ENCODE data around the gene TEX2.
"Not testable (repeated sequence)": the region's sequence is repeated elsewhere in the genome, so short reads cannot be mapped to it uniquely, and the experiment has no call there.

Gene TEX2

DNA sequence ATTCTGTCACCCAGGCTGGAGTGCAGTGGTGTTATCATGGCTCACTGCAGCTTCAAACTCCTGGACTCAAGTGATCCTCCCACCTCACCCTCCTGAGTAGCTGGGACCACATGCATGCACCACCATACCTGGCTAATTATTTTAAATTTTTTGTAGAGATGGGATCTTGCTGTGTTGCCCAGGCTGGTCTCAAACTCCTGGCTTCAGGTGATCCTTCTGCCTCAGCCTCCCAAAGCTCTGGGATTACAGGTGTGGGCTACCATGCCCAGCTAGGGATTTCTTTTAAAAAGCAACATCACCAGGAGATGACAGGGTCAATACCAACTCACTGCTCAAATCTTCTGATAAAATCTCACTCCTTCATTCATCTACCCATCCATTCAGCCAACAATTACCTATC is 54.4 kb downstream of the TEX2 start:
- not testable (repeated sequence) for DNase-seq

- no peak for DNase-seq
These were observed 57.3 kb downstream of the TEX2 start for GRCh38 chr17:64205804-64206203.

GRCh38 chr17:64203630-64204029 is 59.4 kb downstream of the TEX2 start:
- no peak for DNase-seq

DNA sequence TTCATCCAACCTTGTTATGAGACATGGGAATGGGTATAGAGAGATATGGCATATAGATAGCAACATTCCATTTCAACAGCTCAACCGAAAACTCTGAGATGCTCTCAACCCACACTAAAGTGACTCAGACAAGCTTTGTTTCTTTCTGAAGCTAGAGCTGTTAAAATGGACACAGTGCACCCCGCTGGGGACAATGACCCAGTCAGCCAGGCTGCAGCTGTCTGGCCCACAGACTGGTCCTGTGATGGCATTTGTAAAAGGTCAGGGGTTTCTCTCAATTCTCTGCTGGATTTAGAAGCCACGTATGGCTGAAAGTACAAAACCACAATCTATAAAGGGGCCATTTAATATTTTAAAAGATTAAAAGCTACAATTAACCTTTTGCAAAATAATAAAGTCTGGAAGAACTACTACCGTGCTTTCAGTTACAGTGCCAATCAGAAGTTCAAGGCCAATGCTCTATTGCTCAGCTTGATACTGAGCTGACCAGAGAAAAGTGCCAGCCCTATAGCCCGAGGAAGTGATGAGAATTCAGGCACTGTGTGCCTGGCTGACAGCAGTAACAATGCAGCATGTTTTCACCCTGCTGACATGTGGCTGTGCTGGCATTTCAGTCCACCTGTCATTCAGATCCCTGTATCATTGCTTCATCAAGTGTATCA is 60.2 kb downstream of the TEX2 start:
- no peak for DNase-seq

GRCh38 chr17:64200080-64201032 is 62.7 kb downstream of the TEX2 start:
- DNase-seq = no peak

DNA sequence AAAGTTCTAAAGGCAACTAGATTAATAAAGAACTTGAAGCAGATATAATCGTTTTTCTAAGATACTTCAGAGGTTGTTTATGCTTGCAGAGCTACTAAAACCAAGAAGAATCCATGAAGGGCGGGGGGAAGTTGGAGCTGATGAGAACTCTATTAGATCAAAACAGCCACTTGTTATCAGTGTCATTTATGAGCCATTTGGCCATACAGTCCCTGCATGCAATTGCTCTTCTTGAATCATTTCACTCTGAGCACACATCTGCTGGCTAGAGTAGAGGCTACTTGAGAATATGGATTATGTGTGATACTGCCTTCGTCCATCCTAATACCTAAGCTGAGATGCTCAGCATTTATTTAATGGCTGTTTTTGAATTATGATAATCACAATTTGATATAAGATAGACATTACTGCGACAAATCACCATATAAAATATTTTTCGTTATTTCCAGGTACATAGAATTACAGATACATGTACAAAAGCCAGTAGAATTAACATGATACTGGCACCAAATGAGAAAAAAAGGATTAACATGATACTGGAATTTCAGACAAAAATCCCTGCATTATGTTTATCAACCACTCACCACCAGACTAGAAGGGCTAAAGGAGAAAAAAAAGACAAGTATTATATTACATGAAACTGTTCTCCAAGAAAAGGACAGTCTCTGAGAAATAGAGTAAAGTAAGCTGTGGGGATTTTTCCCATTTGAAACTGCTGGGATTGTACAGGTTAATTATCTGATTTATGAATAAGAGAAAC is 64.5 kb downstream of the TEX2 start:
- no peak for DNase-seq

DNA sequence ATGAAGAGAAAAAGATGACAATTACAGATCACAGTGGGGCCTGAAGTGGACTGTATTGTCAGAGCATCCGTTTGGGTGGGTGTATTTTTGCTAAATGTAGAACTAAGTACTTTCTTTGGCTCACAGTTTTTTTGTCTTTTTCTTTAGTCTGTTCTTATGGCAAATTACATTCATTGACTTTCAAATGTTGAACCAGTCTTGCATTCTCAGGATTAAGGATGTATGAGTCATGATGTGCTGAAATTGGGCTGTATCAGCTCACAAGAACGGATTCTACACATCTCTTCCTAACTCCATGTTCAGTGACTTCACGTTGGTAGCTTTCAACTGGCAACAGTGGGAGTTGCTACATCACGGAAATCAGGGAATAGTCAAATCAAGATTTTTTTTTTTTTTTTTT is 66.5 kb downstream of the TEX2 start:
- DNase-seq = no peak

GRCh38 chr17:64193561-64193960 is 69.5 kb downstream of the TEX2 start:
- no peak for DNase-seq

DNA sequence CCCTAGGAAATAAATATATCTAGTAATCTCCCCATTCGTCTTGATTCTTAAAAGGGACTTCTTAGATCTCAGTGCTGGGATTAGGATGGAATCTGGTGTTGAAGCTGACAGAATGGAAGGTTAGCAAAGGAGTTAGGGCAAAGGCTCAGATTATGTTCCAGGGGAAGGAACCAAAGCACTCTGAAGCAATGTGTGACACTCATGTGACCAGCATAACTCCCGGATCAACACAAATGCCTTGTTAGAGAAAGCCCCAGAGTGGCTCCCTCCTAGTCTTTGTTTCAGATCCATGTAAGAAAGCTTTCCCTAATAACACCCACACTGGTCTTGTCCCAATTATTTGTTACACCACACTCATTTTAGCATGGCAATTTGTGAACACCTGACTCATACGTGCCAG is 70.5 kb downstream of the TEX2 start:
- no peak for DNase-seq

DNA sequence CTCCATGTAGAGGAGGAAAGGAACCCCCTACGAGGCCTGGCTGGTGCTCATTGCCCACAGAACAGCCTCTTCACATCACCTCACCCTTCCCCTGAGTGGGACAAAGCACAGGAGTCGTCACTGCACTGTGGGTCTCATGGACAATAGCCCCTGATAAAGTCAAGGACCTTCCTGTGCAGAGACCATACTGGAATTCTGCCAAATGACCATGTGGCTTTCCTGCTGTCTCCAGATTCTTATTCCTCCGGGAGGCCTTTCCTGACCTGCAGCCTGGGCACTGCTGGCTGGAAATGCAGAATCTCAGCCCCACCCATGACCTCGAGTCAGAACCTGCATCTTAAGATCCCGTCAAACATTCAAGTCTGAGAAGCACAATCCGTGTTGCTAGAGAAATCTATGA is 72.6 kb downstream of the TEX2 start:
- DNase-seq = no peak

GRCh38 chr17:64188088-64188487 is 75.0 kb downstream of the TEX2 start:
- no peak for DNase-seq

- DNase-seq = no peak
These were observed 75.8 kb downstream of the TEX2 start for GRCh38 chr17:64187093-64187895.

DNA sequence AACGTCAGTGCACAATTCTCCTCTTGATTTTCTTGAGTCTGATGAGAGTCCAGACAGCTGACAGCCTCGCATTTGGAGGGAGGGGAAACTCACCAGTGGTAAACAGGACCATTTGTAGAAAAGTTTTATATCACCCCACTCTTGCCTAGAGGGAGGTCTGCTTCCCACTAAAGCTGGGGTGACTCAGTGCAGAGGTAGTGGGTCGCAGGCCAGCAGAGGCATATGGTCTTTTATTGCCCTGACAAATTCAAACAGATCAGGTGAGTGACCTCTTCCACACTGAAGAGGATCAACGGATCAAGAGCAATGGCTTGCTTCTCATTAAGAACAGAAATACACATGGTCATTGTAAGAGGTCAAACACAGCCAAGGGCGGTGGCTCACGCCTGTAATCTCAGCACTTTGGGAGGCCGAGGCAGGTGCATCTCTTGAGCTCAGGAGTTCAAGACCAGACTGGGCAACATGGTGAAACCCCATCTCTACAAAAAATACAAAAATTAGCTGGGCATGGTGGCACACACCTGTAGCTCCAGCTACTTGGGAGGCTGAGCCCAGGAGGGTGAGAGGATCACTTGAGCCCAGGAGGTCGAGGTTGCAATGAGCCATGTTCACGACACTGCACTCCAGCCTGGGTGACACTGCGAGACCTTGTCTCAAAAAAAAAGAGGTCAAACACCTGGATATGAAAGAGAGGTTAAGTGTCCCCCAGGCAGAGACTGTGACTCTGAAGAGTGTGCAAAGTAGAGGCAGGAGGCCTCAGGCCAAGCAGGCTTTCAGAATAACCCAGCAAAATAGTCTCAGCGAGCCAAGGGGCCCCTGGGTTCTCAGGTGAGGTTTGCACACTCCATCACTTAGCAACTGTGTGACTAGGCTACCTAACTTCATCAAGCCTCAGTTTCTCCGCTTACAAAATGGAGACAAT is 76.6 kb downstream of the TEX2 start:
- no peak for DNase-seq

DNA sequence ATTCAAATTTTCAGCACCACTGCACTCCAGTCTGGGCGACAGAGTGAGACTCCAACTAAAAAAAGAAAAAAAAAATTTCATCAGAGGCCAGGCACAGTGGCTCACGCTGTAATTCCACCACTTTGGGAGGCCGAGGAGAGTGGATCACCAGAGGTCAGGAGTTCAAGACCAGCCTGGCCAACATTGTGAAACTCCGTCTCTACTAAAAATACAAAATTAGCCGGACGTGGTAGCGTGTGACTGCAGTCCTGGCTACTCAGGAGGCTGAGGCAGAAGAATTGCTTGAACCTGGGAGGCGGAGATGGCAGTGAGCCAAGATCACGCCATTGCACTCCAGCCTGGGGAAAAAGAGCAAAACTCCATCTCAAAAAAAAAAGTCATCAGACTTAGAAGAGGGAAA is 77.5 kb downstream of the TEX2 start:
- DNase-seq = not testable (repeated sequence)

GRCh38 chr17:64185101-64185500 is 78.0 kb downstream of the TEX2 start:
- DNase-seq = no peak

- no peak for DNase-seq
These were observed 79.2 kb downstream of the TEX2 start for GRCh38 chr17:64183815-64184214.

GRCh38 chr17:64182325-64183012 is 80.6 kb downstream of the TEX2 start:
- no peak for DNase-seq

DNA sequence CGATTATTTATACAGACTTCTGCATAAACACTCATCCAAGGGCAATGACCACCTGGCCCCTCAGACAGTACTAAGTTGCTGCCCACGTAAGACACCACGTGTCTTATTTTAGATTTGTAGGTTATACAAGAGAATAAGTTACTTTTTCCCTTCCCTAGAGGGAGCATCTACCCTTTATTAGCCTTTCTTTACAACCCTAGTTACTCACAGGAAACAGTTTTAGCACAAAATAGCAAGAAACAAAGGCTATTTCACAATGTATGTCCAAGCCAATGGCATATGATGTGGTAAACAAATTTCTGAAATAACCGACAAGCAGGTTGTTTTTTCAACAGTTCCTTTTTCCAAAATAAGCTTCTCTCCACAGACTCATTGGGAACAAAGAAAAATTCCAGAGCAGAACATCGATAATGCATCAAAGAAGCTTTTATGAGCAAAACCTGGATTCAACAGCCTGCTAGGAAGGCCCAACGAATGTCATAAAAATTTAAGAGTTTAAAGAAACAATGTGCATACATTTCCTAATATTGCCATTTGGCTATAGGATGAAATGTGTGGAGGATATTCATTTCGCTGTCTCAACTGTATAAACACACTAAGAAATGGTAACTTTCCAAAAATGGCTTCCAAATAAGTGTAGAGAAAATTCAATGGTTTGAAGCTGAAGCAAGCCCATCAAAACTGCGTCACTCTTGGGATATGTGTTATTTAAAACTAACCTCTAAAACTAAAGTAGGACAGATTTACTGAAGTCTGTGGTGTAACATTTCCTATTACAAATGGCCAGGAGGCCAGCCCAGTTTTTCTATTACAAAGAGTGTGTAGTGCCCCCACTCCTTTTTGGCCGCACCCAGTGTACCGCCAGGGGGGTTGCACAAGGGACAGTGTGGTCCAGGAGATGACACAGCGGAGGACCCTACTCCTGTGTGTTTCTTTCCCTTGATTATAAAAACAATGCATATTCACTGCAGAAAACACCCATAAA is 82.7 kb downstream of the TEX2 start:
- no peak for DNase-seq

- not testable (repeated sequence) for DNase-seq
These were observed 84.0 kb downstream of the TEX2 start for GRCh38 chr17:64179024-64179423.

Data from stimulated activated naive CD4-positive, alpha-beta T cell (primary cell).